GM18517 (cell line): ENCODE data around the gene PLA2R1.

Experiments used
- ATAC-seq: cut with Tn5 transposase; IDR thresholded peaks from one replicate; pipeline ENCODE4 v1.9.1; 2021; ENCODE audit warnings: mild to moderate bottlenecking, moderate library complexity; ENCODE audit not compliant: unreplicated experiment

Gene PLA2R1

DNA sequence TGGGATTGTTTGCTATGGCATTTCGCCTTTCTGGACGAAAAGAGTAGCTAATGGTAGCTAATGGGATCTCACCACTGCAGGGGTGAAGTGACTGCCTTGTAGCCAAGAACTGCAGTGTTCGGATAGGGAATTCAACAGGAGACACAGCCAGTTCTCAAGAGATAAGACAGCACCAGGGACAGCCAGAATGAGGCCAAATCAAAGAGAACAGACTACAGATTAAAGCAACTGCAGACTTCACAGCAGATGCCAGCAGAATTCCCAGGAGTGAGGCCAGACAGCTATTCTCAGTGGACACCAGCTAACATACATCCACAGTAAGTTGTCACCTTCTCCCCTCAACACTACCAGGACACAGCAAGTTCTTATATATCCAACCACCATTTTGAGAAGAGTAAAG is 124.0 kb downstream of the PLA2R1 start:
- ATAC-seq = no peak

DNA sequence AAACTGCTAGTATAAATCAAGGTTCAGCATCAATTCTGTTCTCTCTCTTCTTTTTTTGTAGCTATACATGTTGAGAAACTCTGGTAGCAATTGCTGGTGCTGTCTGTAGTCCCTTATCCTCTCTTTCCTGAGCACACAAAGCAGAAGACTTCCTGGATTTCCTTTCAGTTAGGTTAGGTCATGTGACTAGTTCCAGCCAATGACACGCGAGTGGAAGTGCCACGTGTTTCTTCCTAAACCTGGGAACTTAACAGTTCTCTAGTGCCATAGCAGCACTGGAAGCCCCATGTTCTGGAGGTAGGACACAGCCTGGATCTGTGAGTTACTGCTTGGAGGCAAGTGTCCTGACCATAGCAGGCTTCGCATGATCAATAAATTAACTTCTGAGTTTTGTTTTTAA is 125.9 kb downstream of the PLA2R1 start:
- ATAC-seq = no peak

DNA sequence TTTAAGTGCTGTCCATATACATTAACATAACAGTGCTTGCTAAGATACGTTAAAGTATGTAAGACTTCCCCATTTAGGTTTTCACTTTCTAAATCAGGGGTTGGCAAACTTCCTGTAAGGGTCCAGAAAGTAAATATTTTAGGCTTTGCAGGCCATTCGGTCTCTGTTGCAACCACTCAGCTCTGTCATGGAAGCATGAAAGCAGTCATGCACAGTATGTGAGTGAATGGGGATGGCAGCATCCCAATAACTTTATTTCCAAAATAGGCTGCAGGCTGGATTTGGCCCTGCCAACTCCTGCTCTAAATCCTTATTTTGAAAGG is 128.7 kb downstream of the PLA2R1 start:
- ATAC-seq = peak; percentile 95

DNA sequence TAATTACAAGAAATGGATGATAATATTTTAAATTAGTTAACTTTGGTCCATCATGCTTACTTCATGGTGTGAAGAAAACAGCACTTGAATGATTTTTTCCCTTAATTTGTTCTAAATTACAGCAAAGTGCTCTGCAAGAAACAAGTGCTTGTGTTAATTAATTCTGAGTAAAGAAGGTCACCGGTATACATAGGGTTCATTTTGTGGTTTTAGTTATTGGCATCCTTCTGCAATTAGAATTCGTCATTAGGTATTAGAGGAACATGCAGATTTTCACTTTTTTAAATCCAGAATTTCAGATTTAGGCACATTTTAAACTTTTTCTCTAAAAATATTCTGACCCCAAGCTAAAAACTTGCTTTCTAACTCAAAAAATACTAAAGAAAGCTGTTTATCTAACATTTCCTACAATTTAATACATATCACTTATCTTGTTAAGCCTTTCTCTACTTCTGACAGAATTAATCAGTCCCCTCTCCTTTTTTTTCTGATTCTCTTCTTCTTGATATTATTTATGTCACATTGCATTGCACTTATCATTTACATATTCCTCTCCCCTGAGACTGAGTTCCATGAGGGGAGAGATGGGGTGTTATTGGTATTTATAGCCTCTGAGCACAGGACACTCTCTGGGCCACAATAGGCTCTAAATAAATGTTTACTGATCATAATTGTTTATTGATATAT is 129.2 kb downstream of the PLA2R1 start:
- no peak for ATAC-seq

DNA sequence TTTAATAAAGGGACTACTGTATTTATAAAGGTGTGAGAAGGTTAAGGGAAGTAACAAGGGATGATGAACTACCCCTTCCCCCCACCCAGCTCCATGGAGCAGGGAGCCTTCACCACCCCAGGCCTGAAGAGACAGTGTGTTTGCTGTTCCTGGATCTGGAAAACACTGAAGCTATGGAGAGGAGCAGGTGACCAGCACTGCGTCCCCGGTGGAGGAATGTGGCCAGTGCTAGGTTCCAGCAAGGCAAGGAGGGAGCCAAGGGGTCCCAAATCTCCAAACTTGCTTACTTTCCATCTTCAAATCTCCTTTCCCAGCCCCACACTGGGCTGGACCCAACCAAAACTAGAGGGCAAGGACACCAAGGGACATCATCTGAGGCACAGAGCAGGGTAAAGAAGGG is 135.7 kb downstream of the PLA2R1 start:
- no peak for ATAC-seq

DNA sequence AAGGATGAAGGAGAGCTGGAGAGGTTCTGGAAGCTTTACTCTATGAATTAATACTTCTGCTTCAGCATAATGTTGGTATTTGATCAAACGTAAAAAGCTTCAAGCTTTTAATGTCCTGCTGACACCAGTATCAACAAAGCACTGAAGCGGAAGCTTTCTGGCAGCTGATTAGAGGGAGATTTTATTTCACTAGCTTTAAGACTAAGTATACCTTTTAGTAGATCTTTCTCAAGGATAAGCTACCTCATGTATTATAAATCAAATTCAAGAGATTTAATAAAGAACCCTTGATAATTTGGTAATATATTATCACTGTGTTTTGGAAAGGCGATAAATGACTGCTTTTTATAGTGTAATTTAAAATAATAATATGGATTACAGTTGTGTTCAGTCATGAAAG is 136.4 kb downstream of the PLA2R1 start:
- ATAC-seq = no peak

DNA sequence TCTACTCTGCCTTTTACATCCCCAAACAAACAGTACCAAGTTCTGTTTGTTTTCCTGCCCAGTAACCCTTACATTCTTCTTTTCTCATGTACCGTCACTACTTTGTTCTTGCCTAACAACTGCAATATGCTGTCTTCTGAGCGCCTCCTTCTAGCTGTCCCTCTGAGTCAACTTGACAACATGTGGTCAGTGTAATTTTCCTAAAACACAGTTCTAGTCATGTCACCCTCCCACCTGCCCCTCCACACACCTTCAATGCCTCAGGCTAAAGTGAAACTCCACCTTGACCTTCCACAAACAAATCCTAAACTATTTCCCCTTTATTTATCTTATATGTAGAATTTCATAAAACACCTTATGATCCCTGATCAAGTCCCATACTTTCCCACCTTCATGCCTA is 139.9 kb downstream of the PLA2R1 start:
- ATAC-seq = peak; percentile 62

DNA sequence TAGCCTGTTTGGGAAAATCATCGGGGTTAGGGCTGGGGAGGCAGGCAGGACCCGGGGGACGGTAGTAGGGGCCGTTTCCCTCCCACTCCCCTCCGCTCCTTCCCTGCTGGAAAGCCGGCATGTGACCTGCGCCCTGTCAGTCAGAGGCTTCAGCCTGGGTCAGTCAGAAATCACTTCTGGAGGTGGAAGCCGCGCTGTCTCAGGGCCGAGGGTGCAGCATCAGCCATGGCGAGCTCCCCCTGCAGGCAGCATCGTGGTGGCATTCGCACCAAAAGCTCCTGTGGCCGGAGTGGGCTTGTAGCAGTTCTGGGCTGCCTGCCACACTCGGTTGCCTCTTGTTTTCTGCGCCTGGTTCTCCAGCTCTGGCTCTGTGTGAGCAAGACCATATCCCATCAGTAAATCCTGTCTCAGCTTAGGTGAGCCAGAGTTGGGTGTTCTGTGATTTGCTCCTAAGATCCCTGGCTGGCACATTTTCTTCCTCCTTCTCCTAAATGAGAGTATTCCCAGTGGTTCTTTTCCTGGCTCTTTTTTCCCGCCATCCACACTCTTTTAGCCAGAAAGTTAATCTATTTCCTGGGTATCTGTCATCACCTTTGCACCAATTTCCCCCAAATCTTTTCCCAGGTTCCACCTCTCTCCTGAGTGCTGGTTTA is 140.5 kb downstream of the PLA2R1 start:
- peak; percentile 87 for ATAC-seq

DNA sequence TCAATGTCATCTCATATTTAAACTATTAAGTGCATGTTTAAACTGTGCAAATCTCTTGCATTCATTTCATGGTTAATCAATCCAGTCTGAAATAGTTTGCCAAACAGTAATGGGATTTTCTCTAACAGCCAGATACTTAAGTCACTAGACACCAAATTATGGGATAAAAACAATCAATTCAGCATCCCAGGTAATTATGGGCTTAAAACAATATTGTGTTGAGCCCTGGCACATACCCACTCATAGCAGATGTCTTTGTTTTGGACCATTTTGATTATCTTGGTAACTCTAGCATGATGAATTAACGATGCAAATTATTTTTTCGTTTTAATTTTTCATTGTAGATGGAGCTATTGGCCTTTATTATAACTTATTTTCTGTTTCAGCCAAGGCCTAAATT is 145.9 kb downstream of the PLA2R1 start:
- ATAC-seq = no peak

DNA sequence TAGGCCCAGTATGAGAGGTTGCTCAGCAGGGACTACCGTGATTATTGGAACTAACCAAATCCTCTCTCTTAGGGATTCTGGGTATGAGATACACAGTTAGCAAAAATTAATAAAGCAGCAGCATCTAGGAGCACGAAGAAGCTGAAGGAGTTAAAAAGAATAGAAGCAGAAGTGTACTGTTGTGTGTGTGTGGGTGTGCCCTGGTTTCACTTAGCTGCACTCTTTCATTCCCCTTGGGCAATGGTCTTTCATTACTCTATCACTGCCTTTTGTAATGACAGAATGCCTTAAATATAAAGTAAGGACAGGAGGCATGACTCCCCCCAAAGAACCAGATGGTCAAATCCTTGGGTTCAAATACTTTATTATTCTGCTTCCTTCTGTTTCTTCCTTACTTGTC is 148.5 kb downstream of the PLA2R1 start:
- no peak for ATAC-seq

DNA sequence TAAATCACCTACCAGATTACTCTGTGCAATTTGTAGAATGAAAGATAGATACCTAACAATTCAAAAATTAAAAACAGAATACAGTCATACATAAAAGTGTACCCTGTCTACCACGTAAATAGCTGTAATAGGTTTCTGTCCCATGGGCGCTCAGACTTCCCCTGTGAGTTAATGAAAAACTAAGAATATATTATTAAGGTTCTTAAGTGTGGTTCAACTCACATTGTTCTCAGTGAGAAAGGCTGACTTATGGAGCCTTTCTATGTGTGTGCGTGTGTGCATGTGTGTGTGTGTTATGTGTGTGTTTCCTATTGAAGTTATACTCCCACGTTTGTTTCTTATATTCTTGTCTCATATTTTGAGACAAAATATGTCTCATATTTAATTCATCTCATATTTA is 149.8 kb downstream of the PLA2R1 start:
- no peak for ATAC-seq

DNA sequence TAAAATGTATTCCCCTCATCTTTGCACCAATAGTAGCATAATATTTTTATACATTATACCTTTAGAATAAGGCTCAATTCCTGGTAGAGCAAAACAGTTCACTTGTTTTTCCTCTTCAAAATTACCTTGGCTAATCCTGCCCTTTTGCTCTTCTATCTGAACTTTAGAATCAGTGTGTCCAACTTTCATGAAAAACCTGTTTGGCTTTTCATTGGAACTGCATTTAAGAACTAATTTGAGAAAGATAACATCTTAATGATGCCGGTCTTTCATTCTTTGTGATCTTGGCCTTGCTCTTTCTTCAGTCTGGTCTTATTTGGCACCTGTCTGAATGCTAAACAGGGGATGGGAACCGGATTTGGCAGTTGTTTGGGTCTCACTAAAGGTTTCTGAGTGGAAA is 151.5 kb downstream of the PLA2R1 start:
- ATAC-seq = no peak

DNA sequence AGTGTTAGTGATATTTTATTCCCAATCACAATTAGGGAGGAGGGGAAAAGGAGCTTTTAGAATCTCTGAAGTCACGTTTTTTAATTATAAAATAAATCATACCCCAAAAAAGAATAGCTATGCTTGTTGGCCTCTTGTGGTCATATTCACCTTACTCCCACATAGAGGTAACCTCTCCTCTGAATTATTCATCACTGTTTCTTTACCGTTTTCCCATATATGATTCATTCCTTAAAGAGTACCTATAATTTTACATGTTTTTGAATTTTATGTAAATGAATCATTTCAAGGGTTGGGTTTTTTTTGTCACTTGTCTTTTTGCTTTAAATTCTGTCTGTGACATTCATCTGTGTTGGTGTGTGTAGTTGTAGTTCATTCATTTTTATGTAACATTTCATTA is 153.8 kb downstream of the PLA2R1 start:
- no peak for ATAC-seq

DNA sequence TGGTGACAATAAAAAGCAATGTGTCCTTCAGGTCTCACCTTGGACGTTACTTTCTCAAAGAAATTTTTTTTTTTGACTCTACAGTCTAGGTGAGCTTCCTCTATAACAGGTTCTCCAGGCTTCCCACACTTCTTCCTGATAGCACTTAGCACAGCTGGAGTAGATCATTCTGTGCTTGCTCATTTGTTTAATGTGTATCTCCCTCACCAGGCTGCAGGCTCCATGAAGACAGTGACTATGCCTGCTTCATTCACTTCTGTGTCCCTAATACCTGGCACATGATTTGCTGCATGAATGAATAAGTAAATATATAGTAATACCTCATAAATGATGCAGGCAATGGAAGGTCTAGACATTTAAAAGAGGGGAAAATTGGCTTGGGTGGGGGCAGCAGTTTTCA is 154.5 kb downstream of the PLA2R1 start:
- ATAC-seq = no peak

DNA sequence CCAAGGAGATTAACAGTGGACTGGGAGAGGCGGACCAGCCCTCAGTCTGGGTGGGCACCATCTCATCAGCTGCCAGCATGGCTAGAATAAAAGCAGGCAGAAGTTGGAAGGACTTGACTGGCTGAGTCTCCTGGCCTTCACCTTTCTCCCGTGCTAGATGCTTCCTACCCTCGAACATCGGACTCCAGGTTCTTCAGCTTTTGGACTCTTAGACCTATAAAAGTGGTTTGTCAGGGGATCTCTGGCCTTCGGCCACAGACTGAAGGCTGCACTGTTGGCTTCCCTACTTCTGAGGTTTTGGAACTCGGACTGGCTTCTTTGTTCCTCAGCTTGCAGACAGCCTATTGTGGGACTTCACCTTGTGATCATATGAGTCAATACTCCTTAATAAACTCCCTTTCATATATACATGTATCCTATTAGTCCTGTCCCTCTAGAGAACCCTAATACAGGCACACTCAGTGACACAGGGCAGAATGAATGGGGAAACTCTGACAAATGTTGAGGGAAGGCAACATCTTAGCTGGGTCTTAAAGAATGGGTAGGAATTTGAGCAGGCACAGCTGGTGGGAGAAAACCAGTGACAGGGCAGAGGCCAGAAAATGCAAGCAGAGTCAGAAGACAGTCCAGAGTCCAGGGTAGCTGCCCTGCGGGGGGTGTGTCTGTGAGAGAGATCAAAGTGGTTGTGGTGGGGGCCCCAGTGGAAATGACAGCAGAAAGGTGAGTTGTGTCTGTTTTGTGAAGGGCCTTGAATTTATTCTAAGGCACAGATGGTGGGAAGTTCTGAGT is 156.3 kb downstream of the PLA2R1 start:
- ATAC-seq = no peak

DNA sequence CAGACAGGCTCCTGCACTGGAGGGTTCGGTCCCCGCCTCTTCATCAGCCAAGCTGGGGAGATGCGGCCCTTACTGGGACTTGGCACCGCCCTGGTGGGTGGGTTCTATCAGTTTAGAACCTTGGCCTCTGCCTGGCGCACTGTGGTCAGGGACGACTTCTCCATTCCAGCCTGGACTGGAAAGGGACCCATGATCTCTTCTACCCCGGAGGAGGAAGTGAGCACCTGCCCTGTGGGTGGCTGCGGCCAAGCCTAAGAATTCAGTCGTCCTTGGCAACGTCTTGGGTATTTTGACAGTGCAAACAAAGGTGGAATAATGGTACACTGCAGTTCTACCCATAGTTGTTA is 157.5 kb downstream of the PLA2R1 start:
- ATAC-seq = peak; percentile 48

DNA sequence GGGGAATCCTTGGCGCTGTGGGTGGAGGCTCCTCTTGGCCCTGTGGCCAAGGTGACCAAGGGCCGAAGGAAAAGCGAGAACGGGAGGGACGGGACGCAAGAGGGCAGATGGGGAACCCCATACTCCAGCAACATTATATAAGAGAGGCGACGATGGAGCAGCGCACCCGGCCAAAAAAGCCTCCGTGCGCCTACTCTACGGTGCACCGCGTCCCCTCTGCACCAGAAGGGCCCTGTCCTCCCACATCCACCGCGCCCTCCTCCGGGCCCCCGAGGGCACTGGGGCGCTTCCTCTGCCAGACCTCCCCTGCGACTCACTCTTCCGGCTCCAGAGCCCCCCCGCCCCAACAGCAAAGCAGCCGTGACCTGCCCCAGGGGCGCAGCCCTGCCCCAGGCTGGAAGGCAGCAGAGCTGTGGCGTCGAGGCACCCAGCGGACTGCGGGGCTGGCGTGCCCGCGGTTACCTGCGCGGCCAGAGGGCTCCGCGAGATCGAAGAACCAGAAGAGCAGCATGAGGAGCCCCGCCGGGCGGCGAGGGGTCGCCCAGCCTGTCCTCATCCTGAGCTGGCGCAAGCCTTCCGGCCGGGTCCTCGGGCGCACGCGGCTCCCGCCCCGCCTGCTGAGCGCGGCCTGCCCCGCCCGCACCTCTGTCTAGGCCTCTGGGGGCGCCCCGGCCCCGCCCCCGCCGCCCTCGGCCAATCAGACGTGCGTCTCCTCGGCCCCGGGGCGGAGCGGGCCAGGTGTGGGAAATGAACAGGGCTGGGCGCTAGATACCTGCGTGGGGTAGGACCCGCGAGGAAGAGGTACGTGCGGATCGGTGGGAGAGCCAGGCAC is 158.1 kb downstream of the PLA2R1 start, which contains the start of gene LY75:
LY75 (minus strand) TSS at position 630 of the 832 bp plus-strand sequence.
- peak; percentile 84 for ATAC-seq

DNA sequence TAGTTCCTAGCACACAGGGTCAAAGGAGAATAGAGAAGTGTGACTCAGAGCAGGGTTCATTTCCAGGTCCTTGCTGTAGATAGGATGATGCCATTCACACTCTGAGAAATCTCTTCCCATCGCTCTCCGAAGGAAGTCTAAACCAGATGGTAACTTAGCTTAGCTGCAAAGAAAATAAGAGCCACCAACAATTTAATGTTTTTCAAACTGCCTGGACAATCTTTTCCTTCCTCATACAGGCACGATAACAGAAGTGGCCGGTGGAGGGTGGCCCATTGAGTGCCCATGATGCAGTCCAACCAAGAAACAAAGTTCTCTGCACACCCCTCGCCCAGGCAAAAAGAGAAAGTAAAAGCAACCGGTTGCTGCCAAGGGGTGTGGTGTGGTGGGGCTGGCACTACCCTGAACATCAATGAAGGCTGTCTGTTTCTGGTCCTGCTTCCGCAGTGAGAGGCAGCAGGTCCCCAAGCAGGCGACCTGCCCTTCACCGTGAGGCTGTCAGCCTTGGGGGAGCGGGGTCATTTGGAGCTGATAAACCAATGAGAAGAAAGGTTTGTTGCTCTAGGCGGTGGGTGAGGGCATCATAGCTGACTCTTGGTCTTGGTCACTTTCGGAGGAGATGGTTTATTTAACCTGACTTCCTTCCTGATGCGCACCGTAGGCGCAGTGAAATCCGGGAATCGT is 158.8 kb downstream of the PLA2R1 start:
- peak; percentile 37 for ATAC-seq

DNA sequence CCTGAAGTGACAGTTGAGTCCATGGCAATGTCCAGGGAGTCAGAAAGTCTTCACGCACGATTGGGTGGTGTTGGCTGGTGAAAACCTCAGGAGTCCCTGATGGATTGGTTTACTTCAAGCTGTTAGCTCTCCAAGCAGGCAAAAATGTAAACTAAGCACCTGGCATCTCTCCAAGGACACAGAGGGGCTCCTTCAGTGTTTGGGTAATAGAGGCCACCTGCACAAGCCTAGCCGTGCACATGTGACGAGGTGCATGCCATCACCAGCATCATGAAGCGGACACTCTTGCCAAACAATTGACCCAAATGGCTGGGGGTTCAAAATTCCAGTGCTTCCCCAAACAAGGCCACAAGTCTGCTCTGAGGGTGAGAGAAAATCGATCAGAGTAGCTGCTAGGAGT is 159.7 kb downstream of the PLA2R1 start:
- ATAC-seq = no peak

DNA sequence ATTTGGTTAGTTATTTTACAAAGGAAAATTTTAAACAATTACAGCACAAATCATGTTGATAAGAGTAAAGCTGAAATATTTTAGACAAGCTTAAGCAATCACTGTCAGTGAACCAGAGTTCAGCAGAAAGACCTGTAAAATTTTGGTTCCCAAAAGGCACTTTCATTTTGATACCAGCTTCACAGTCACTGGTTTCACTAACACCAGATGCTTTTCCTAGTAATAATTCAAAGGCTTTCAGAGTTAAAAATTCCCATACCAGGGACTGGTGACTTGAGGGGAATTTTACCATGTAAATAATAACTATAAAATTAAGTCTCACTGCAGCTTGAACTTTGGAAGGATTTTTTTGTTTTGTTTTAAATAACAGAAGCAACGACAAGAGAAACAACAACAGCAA is 162.1 kb downstream of the PLA2R1 start:
- no peak for ATAC-seq

DNA sequence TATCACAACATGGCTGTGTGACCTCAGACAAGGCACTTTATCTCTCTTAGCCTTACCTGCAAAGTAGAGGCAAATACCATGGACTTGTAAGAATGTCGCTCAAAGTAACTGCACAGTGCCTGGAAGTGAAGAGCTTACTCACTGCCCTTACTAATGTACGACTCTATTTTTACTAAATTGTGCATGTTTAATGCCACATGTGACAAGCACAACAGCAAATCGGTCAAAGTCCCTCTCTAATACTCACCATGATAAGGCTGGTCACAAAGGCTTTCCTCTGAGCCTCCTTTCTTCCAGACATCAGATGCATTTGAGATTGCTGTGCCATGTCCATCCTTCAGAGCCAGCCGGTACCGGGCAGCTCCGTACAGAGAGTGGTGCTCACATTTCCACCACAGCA is 164.0 kb downstream of the PLA2R1 start:
- ATAC-seq = no peak
